ENCODE results near the gene WDR38. TPM values are rescaled to one million over a fixed set of nuclear protein-coding genes. Genes with fewer than 3 reads are reported as not detected.

Gene WDR38
- polyA plus RNA-seq, 1 of the 3 experiments (the other 2 are of a cell fraction): not detected

DNA sequence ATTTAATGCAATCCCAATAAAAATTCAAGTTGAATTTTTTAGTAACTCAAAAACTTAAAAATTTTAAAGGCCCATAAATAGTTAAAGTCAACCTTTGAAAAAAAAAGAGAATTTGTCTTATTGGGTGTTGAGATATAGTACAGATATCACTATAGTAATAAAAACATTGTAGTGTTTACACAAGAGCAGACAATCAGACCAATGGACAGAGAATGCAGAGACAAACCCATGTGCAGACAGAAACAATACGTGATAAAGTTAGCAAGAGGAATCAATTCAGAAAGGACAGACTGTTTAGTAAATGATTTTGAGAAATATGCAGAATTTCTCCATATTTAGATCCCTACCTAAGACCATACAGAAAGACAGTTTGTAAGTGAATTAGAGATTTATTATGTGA lies 53.7 kb downstream of the WDR38 start:
- Histone ChIP-seq H3K4me1 (ENCODE audit: control insufficient read depth in 1 of 2, insufficient read depth in 2 of 2, low read depth in 1 of 2, low read length in 1 of 2) (no peaks in the 10 kb centered on the region), H3F3A (replicated peaks; ENCODE audit: insufficient read depth) (peaks cover 6% of the 10 kb centered on the region), H3K4me3 (ENCODE audit: low read depth in 2 of 2, low read length in 1 of 2) (no peak overlapping the region), H3K36me3 (replicated peaks in 1 of 2; ENCODE audit: control insufficient read depth in 1 of 2, insufficient read depth in 2 of 2, low read length in 1 of 2) (peaks cover 32% of the 10 kb centered on the region in 2 experiments), H3K9ac (no peak overlapping the region), H3K27ac (ENCODE audit: low read depth in 2 of 2, low read length in 1 of 2) (no peak overlapping the region; a peak in 1 of 4 replicates), H3K27me3 (ENCODE audit: insufficient read depth) (no peaks in the 10 kb centered on the region), H4K20me1 (ENCODE audit: insufficient read depth) (no peaks in the 10 kb centered on the region), H3K9me3 (no peaks in the 10 kb centered on the region), H3K9me2 (no peaks in the 10 kb centered on the region), H2AFZ (ENCODE audit: low read depth) (no peak overlapping the region), H3K4me2 (no peak overlapping the region), H3K79me2 (ENCODE audit: insufficient read depth) (no peaks in the 10 kb centered on the region)
- WGBS (ENCODE audit: low lambda C conversion rate): 96% methylated on average over 1 of the region's 1 CpG
- ChIA-PET POLR2A (no interaction called here), CTCF (no interaction called here)
- TF ChIP-seq EP300 (IDR thresholded peaks at IDR 0.05; ENCODE audit: borderline replicate concordance in 1 of 2, low read depth in 1 of 2, low read length in 1 of 2) (no peak), CTCF (IDR thresholded peaks at IDR 0.05) (no peak), RFX5 (IDR thresholded peaks at IDR 0.05; ENCODE audit: low read length) (no peak), NRF1 (IDR thresholded peaks at IDR 0.05; ENCODE audit: low read depth, low read length) (no peak), RXRA (IDR thresholded peaks at IDR 0.05; ENCODE audit: borderline replicate concordance, low read depth) (no peak), RAD21 (IDR thresholded peaks at IDR 0.05; ENCODE audit: low read length) (no peak), TCF12 (IDR thresholded peaks at IDR 0.05) (no peak)
- TF ChIP-seq, protein P1, sequence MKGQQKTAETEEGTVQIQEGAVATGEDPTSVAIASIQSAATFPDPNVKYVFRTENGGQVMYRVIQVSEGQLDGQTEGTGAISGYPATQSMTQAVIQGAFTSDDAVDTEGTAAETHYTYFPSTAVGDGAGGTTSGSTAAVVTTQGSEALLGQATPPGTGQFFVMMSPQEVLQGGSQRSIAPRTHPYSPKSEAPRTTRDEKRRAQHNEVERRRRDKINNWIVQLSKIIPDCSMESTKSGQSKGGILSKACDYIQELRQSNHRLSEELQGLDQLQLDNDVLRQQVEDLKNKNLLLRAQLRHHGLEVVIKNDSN (IDR thresholded peaks at IDR 0.05; ENCODE audit: borderline replicate concordance, low read depth): no peak
- TF ChIP-seq, protein P2, sequence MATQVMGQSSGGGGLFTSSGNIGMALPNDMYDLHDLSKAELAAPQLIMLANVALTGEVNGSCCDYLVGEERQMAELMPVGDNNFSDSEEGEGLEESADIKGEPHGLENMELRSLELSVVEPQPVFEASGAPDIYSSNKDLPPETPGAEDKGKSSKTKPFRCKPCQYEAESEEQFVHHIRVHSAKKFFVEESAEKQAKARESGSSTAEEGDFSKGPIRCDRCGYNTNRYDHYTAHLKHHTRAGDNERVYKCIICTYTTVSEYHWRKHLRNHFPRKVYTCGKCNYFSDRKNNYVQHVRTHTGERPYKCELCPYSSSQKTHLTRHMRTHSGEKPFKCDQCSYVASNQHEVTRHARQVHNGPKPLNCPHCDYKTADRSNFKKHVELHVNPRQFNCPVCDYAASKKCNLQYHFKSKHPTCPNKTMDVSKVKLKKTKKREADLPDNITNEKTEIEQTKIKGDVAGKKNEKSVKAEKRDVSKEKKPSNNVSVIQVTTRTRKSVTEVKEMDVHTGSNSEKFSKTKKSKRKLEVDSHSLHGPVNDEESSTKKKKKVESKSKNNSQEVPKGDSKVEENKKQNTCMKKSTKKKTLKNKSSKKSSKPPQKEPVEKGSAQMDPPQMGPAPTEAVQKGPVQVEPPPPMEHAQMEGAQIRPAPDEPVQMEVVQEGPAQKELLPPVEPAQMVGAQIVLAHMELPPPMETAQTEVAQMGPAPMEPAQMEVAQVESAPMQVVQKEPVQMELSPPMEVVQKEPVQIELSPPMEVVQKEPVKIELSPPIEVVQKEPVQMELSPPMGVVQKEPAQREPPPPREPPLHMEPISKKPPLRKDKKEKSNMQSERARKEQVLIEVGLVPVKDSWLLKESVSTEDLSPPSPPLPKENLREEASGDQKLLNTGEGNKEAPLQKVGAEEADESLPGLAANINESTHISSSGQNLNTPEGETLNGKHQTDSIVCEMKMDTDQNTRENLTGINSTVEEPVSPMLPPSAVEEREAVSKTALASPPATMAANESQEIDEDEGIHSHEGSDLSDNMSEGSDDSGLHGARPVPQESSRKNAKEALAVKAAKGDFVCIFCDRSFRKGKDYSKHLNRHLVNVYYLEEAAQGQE (IDR thresholded peaks at IDR 0.05; ENCODE audit: low read depth, low read length): no peak
- no peak for DNase-seq

Small RNAs within 50 kb of the gene (small RNA-seq; reads per million reads assigned to genes)
- gene RNU4-82P: 0 reads per million in 7 experiments

Other genes with a start within 250 kb of the WDR38 start
- gene NR6A1, start 82.1 kb upstream of the WDR38 start, polyA plus RNA-seq (2012; rRNA removed): 1.2 and 1.4 TPM in 2 replicates
- gene OLFML2A, start 76.3 kb upstream of the WDR38 start, polyA plus RNA-seq (2012; rRNA removed): 4.8 and 7.7 TPM in 2 replicates
- gene RPL35, start 8.5 kb downstream of the WDR38 start, polyA plus RNA-seq (2012; rRNA removed): 5,012 and 5,348 TPM in 2 replicates
- gene ARPC5L, start 8.7 kb downstream of the WDR38 start, polyA plus RNA-seq (2012; rRNA removed): 69.6 and 73.1 TPM in 2 replicates
- 10.0 and 11.0 TPM in 2 replicates for gene GOLGA1, start 87.6 kb downstream of the WDR38 start, polyA plus RNA-seq (2012; rRNA removed)